Panc1 (cell line): ENCODE results near the gene GJA3. TPM values are rescaled to one million over a fixed set of nuclear protein-coding genes. Genes with fewer than 3 reads are reported as not detected.
A peak's percentile ranks its signal among the peaks of the same experiment; 100 is the strongest.

Experiments
- ATAC-seq: fragments of 200-7000 bp; cut with Tn5 transposase; 2 replicates; pipeline ENCODE4 v1.9.1; 2020; ENCODE audit warnings: mild to moderate bottlenecking, moderate library complexity
- BruUV-seq: library from RNA; stranded (reverse); fragments of 400-500 nt; replicated peaks from 2 replicates; lab custom pipeline; 2021; lab: Mats Ljungman, UMichigan
- CTCF ChIA-PET: fragments of 300-600 bp; sonication (Branson Sonifier 250); formaldehyde crosslinking; loops from one replicate; lab custom pipeline; 2022; ENCODE audit warnings: antibody characterized with exemption; lab: Charles Lee
- POLR2A ChIA-PET: fragments of 300-600 bp; sonication (Branson Sonifier 250); formaldehyde crosslinking; loops from one replicate; lab custom pipeline; 2022; ENCODE audit warnings: antibody characterized with exemption; lab: Charles Lee
- DNase-seq: peaks from one replicate; pipeline ENCODE4 v3.0.0-alpha.2; 2010; ENCODE audit warnings: low read depth, low spot score
- H3K27ac ChIP-seq: 2 replicates; pipeline ENCODE4 v1.5.1; 2011; ENCODE audit warnings: mild to moderate bottlenecking, low read length, inconsistent platforms
- H3K27me3 ChIP-seq: fragments of 200-500 bp; sonication (Bioruptor generic); 2 replicates; pipeline ENCODE4 v1.6.0; 2014; ENCODE audit warnings: low read length, inconsistent platforms; ENCODE audit not compliant: control insufficient read depth, insufficient read depth
- H3K36me3 ChIP-seq: fragments of 200-500 bp; sonication (Bioruptor generic); 2 replicates; pipeline ENCODE4 v1.5.1; 2014; ENCODE audit warnings: inconsistent platforms, mild to moderate bottlenecking, low read length, moderate library complexity; ENCODE audit not compliant: control insufficient read depth, insufficient read depth
- H3K4me1 ChIP-seq: 2 replicates; pipeline ENCODE4 v1.5.1; 2011; ENCODE audit warnings: inconsistent platforms, mild to moderate bottlenecking, low read length, moderate library complexity; ENCODE audit not compliant: control insufficient read depth, insufficient read depth
- H3K4me3 ChIP-seq, 2 experiments: 2 replicates each; pipeline ENCODE4 v1.5.1; 2011 to 2012; ENCODE audit warnings: low read depth in 2 of 2, low read length in 2 of 2, mild to moderate bottlenecking in 2 of 2, inconsistent platforms in 1 of 2, moderate library complexity in 1 of 2
- H3K9me3 ChIP-seq: fragments of 200-500 bp; sonication (Bioruptor generic); 2 replicates; pipeline ENCODE4 v1.5.1; 2014; ENCODE audit warnings: low read depth, mild to moderate bottlenecking, inconsistent platforms, low read length, moderate library complexity; ENCODE audit not compliant: control insufficient read depth, insufficient read depth
- CTCF ChIP-seq: fragments of 450-650 bp; IDR thresholded peaks from 2 replicates; pipeline ENCODE4 v1.5.1; 2017; ENCODE audit warnings: mild to moderate bottlenecking
- POLR2AphosphoS5 ChIP-seq: IDR thresholded peaks from 2 replicates; pipeline ENCODE4 v1.6.1; 2012; ENCODE audit warnings: mild to moderate bottlenecking, low read depth, low read length, moderate library complexity
- REST ChIP-seq, 2 experiments: IDR thresholded peaks; 2 replicates each; pipeline ENCODE4 v1.6.1; 2011 to 2012; ENCODE audit warnings: low read depth in 2 of 2, control low read depth in 1 of 2, low read length in 1 of 2, mild to moderate bottlenecking in 1 of 2, moderate library complexity in 1 of 2; ENCODE audit not compliant: insufficient read depth in 1 of 2
- TCF7L2 ChIP-seq: IDR thresholded peaks from 2 replicates; pipeline ENCODE4 v1.6.1; 2011; ENCODE audit warnings: mild to moderate bottlenecking, low read depth, low read length, inconsistent platforms
- in situ Hi-C: cut with HindIII; loops from 2 replicates; pipeline ENCODE4 v1.10.0; 2016; ENCODE audit warnings: low sequenced_read_pairs, low pct_unique_long_range_greater_than_20kb
- intact Hi-C: fragments of 100-400 bp; cut with micrococcal nuclease; formaldehyde crosslinking; loops from one replicate; pipeline ENCODE4 v1.10.0; 2022; ENCODE audit not compliant: unreplicated experiment
- total RNA-seq: library from RNA; stranded (reverse); gene quantifications from one replicate; pipeline ENCODE4 v1.2.1, GENCODE V29; 2021; ENCODE audit not compliant: unreplicated experiment

GJA3 gene
- total RNA-seq, 1 experiment from 2014 or later: 11.6 TPM

- DNase-seq: peak; percentile 50
- Histone ChIP-seq H3K27me3 (no peaks in the 10 kb centered on the region), H3K4me3 (no peak overlapping the region), H3K4me1 (no peaks in the 10 kb centered on the region; the same call in 1 of the 2 replicates), H3K27ac (no peak overlapping the region), H3K36me3 (no peaks in the 10 kb centered on the region), H3K9me3 (no peaks in the 10 kb centered on the region)
- in situ Hi-C loops (no loop called here), intact Hi-C loops (loop anchor here (1.0 kb wide), 1 partner anchor 307 kb away; no protein-coding TSS in a partner anchor)
- CTCF ChIA-PET: interaction anchor here (0.6 kb wide), 1 partner anchor 10 kb away, joined by 3 read pairs; no protein-coding TSS in a partner anchor
- peak; percentile 93 for ATAC-seq
- POLR2A ChIA-PET: no interaction called here
- no TSS peak for BruUV-seq
- TF ChIP-seq CTCF (peak; percentile 85), REST (IDR thresholded peaks at IDR 0.05; ENCODE audit: insufficient read depth in 1 of 2, low read depth in 2 of 2, low read length in 1 of 2) (no peak)
These were observed 21.5 kb upstream of the GJA3 start for GRCh38 chr13:20182231-20182846.

- TF ChIP-seq POLR2AphosphoS5 (no peak), CTCF (no peak), REST (IDR thresholded peaks at IDR 0.05; ENCODE audit: insufficient read depth in 1 of 2, low read depth in 2 of 2, low read length in 1 of 2) (no peak), TCF7L2 (no peak)
- in situ Hi-C loops: no loop called here
- intact Hi-C loops: no loop called here
- H3K27me3 ChIP-seq: no peaks in the 10 kb centered on the region
- no peaks in the 10 kb centered on the region for H3K36me3 ChIP-seq
- ChIA-PET POLR2A (no interaction called here), CTCF (no interaction called here)
- no peak overlapping the region for H3K27ac ChIP-seq
- no TSS peak for BruUV-seq
- H3K9me3 ChIP-seq: no peaks in the 10 kb centered on the region
- no peaks in the 10 kb centered on the region; the same call in 1 of the 2 replicates for H3K4me1 ChIP-seq
- no peak overlapping the region for H3K4me3 ChIP-seq
- ATAC-seq (no peak), DNase-seq (no peak)
These were observed 20.3 kb upstream of the GJA3 start for GRCh38 chr13:20181188-20181587.
